ENCODE measurements around the gene MFGE8. TPM values are rescaled to one million over a fixed set of nuclear protein-coding genes. Genes with fewer than 3 reads are reported as not detected.

The MFGE8 gene
- total RNA-seq, 3 donors from 2014 or later = 226 to 457 (median 311) TPM

DNA sequence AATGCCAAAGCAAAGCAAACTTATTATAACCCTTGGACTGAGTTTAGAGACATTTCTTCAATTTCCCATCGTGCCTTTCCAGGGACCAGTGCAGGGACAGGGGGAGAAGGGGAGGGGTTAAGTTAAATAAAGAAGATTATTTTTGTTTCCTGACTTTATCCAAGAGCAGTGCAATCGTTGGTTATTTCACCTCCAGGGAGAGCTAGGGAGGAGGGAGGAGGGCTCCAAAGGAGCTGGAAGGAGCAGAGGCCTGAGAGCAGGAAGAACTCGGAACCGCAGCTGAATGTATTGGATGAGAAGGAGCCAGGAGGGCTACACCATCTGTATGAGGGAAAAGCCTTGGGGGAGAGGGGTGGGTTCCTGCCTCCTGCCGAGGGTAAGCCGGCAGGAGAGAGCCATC lies 38.5 kb downstream of the MFGE8 start:
- TF ChIP-seq CTCF (IDR thresholded peaks at IDR 0.05) (no peak), POLR2AphosphoS5 (IDR thresholded peaks at IDR 0.05) (no peak), POLR2A (IDR thresholded peaks at IDR 0.05) (no peak)
- Histone ChIP-seq H3K9me3 (no peaks in the 10 kb centered on the region), H3K27ac (no peak overlapping the region), H3K27me3 (no peaks in the 10 kb centered on the region), H3K4me3 (no peak overlapping the region), H3K36me3 (no peaks in the 10 kb centered on the region), H3K4me1 (no peaks in the 10 kb centered on the region)
- intact Hi-C loops (cut with DNase I; ENCODE audit: low total_unique reads) = no loop called here
- no peak for DNase-seq (ENCODE audit: low spot score in 2 of 2)

DNA sequence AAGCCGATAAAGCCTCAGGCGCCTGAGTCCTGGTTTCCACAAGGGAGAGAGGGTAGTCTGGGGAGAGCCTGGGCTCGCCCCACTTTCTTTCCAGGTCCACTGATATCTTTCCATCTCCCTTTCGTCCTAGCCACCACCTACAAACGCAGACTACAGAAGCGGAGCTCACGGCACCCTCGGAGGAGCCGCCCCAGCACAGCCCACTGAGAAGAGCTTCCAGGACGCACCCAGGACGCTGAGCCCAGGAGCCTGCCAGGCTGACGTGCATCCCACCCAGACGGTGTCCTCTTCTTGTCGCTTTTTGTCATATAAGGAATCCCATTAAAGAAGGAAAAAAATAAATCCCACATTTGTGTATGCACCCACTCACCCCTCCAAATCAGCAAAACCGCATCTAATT lies 38.9 kb downstream of the MFGE8 start:
- H3K4me1 ChIP-seq = no peaks in the 10 kb centered on the region
- H3K36me3 ChIP-seq = no peaks in the 10 kb centered on the region
- no peaks in the 10 kb centered on the region for H3K27me3 ChIP-seq
- no peaks in the 10 kb centered on the region for H3K9me3 ChIP-seq
- intact Hi-C loops (cut with DNase I; ENCODE audit: low total_unique reads) = no loop called here
- no peak overlapping the region for H3K27ac ChIP-seq
- DNase-seq (ENCODE audit: low spot score in 2 of 2) = no peak
- no peak overlapping the region for H3K4me3 ChIP-seq
- no peak for TF ChIP-seq CTCF (IDR thresholded peaks at IDR 0.05)
- TF ChIP-seq POLR2AphosphoS5 (IDR thresholded peaks at IDR 0.05) = no peak
- TF ChIP-seq POLR2A (IDR thresholded peaks at IDR 0.05) = no peak

DNA sequence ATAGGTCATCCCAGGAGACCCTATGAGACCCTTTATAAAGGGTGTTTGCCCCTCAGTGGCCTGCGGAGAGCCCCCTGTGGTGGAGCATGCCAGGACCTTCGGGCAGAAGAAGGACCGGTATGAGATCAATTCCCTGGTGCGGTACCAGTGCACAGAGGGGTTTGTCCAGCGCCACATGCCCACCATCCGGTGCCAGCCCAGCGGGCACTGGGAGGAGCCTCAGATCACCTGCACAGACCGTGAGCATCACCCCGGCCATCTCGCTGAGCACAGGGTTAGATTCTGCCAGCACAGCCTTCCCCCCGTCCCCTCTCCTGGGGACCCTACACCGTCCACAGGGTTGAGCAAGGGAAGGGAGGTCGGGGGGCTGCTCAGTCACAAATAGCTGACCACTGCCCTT lies 39.4 kb downstream of the MFGE8 start:
- Histone ChIP-seq H3K9me3 (no peaks in the 10 kb centered on the region), H3K27ac (no peak overlapping the region), H3K36me3 (no peaks in the 10 kb centered on the region), H3K4me3 (no peak overlapping the region), H3K27me3 (no peaks in the 10 kb centered on the region), H3K4me1 (no peaks in the 10 kb centered on the region)
- intact Hi-C loops (cut with DNase I; ENCODE audit: low total_unique reads) = no loop called here
- TF ChIP-seq POLR2A (IDR thresholded peaks at IDR 0.05) (no peak), CTCF (IDR thresholded peaks at IDR 0.05) (no peak), POLR2AphosphoS5 (IDR thresholded peaks at IDR 0.05) (no peak)
- DNase-seq (ENCODE audit: low spot score in 2 of 2) = no peak

- Histone ChIP-seq H3K27me3 (no peaks in the 10 kb centered on the region), H3K36me3 (no peaks in the 10 kb centered on the region), H3K4me3 (no peak overlapping the region), H3K9me3 (no peaks in the 10 kb centered on the region), H3K27ac (no peak overlapping the region), H3K4me1 (no peaks in the 10 kb centered on the region)
- DNase-seq (ENCODE audit: low spot score in 2 of 2) = no peak
- intact Hi-C loops (cut with DNase I; ENCODE audit: low total_unique reads) = no loop called here
- TF ChIP-seq POLR2A (IDR thresholded peaks at IDR 0.05) (no peak), POLR2AphosphoS5 (IDR thresholded peaks at IDR 0.05) (no peak), CTCF (IDR thresholded peaks at IDR 0.05) (no peak)
Observed at GRCh38 chr15:88872706-88873105, 40.5 kb downstream of the MFGE8 start.

DNA sequence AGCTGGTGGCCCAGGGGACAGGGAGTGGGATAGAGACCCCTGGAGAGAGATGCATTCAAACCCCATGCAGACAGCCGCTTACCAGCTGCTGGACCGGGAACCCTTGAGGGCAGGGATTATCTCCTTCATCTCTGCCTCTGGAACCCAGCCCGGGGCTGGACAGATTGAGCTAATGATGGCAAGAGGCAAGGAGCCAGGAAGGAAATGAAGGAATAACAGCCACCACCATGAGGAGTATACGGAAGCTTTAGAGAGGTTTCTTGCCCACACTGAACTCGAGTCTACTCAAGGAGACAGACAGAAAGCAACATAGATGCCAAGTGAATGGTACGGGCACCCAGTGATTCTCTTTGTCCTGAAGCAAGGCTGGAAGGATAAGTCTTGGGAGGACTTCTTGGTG lies 41.1 kb downstream of the MFGE8 start:
- H3K4me1 ChIP-seq = no peaks in the 10 kb centered on the region
- H3K36me3 ChIP-seq = no peaks in the 10 kb centered on the region
- no peak for TF ChIP-seq POLR2A (IDR thresholded peaks at IDR 0.05)
- no peak for TF ChIP-seq POLR2AphosphoS5 (IDR thresholded peaks at IDR 0.05)
- no peak for TF ChIP-seq CTCF (IDR thresholded peaks at IDR 0.05)
- no peaks in the 10 kb centered on the region for H3K9me3 ChIP-seq
- intact Hi-C loops (cut with DNase I; ENCODE audit: low total_unique reads) = no loop called here
- H3K27me3 ChIP-seq = no peaks in the 10 kb centered on the region
- H3K4me3 ChIP-seq = no peak overlapping the region
- DNase-seq (ENCODE audit: low spot score in 2 of 2) = no peak
- H3K27ac ChIP-seq = no peak overlapping the region
